Activated CD8-positive, alpha-beta memory T cell treated with anti-CD3 and anti-CD28 coated beads, Interleukin-2, amount 10 ng/mL, durations not matched to agents 7 days and 5 days (primary cell): ENCODE results near the gene PGRMC1. TPM values are rescaled to one million over a fixed set of nuclear protein-coding genes. Genes with fewer than 3 reads are reported as not detected.

ENCODE experiments used
- ATAC-seq: fragments of 150-1000 bp; cut with Tn5 transposase; one replicate; pipeline ENCODE4 v1.10.0; 2021; ENCODE audit warnings: moderate library complexity
- CTCF ChIA-PET: fragments of 350-600 bp; sonication (Branson Sonifier 250); formaldehyde crosslinking; loops from one replicate; lab custom pipeline; 2021; ENCODE audit warnings: antibody characterized with exemption; lab: Charles Lee
- DNase-seq: peaks from one replicate; pipeline ENCODE4 v3.0.0-alpha.2; 2020
- H3K27ac Mint-ChIP-seq: one replicate; pipeline ENCODE4 v1.8.0; 2021; ENCODE audit warnings: mild to moderate bottlenecking, mixed read lengths
- H3K27me3 Mint-ChIP-seq: one replicate; pipeline ENCODE4 v1.8.0; 2021; ENCODE audit warnings: mixed read lengths
- H3K36me3 Mint-ChIP-seq: one replicate; pipeline ENCODE4 v1.8.0; 2021; ENCODE audit warnings: mild to moderate bottlenecking, mixed read lengths
- H3K4me1 Mint-ChIP-seq: one replicate; pipeline ENCODE4 v1.8.0; 2021; ENCODE audit warnings: mixed read lengths
- H3K4me3 Mint-ChIP-seq: one replicate; pipeline ENCODE4 v1.8.0; 2021; ENCODE audit warnings: mild to moderate bottlenecking, moderate library complexity, mixed read lengths
- H3K9me3 Mint-ChIP-seq: one replicate; pipeline ENCODE4 v1.8.0; 2022; ENCODE audit warnings: low read depth, mixed read lengths
- total RNA-seq, 2 experiments: library from RNA; stranded (reverse); gene quantifications; one replicate each; pipeline ENCODE4 v1.2.3, GENCODE V29; 2021

Gene PGRMC1
- total RNA-seq, 2 experiments from 2014 or later: 26.3 to 32.5 TPM

DNA sequence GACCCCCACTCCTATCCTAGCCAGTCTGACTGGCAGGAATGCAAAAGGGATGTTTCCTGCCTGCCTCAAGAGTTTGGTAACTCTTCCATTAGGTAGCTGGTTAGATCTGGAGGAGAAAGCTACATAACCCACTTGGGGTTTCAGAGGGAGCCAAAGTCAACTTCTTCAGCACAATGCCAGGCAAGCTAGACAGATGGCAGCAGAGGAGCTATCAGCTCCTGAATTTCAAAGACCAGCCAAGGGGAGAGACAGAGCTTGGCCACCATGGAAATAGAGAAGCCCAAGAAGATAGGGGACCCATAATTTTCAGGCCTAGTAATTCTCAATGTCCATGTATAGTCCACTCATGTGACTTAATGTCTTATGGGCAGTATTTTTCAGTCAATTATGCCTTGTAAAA lies 56.4 kb downstream of the PGRMC1 start:
- H3K27ac Mint-ChIP-seq: no peak overlapping the region
- CTCF ChIA-PET: no interaction called here

More for the DNA sequence above, 56.4 kb downstream of the PGRMC1 start:
- no peaks in the 10 kb centered on the region for H3K36me3 Mint-ChIP-seq
- no peaks in the 10 kb centered on the region for H3K9me3 Mint-ChIP-seq
- no peaks in the 10 kb centered on the region for H3K4me1 Mint-ChIP-seq
- no peak for DNase-seq
- H3K27me3 Mint-ChIP-seq: peaks cover 10% of the 10 kb centered on the region
- ATAC-seq: no peak
- H3K4me3 Mint-ChIP-seq: no peak overlapping the region

Other genes with a start within 250 kb of the PGRMC1 start
- gene CT47C1, start 163.3 kb upstream of the PGRMC1 start, total RNA-seq: not detected
- not detected for gene KIAA1210, start 108.5 kb upstream of the PGRMC1 start, total RNA-seq
- gene SLC25A43, start 163.1 kb downstream of the PGRMC1 start, total RNA-seq: 1 to 10 TPM; 8.0 to 8.9 TPM
- 100 to 1,000 TPM; 434 to 517 TPM for gene SLC25A5, start 232.2 kb downstream of the PGRMC1 start, total RNA-seq